ENCODE data around the gene LCP1. TPM values are rescaled to one million over a fixed set of nuclear protein-coding genes. Genes with fewer than 3 reads are reported as not detected.

LCP1 gene
- total RNA-seq, 2 experiments from 2014 or later = 266 to 276 TPM

DNA sequence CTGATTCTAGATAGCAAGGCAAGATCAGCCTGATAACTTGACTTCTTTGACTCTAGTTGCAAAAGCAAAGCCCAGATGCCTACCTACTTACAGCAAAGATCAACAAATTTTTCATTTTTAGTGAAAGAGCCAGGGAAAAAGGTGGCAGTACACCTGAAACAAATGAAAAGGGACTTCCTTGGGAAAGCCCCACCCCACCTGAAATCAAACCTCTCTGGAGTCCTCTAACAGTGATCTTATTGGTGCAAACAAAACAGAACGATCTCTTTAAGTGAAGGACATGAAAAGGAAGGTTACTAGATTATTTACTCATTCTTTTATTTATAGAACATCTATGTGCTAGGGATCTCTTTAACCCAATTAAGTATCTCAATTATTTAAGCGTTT, 507 bp upstream of the LCP1 start:
- Histone ChIP-seq H3K27me3 (ENCODE audit: control insufficient read depth in 1 of 2, insufficient read depth in 2 of 2, low read length in 2 of 2) (no peaks in the 10 kb centered on the region), H3K9me3 (ENCODE audit: control insufficient read depth in 1 of 2, insufficient read depth in 1 of 2, low read length in 2 of 2) (no peaks in the 10 kb centered on the region), H3K4me3 (ENCODE audit: low read length) (peak overlapping the region; percentile 84), H3K27ac (ENCODE audit: low read depth in 1 of 2, low read length in 2 of 2) (peak overlapping the region; percentile 84 to 91), H3K4me1 (ENCODE audit: insufficient read depth, low read length) (peaks cover 38% of the 10 kb centered on the region), H3K36me3 (ENCODE audit: insufficient read depth, low read length) (peaks cover 5% of the 10 kb centered on the region)
- Mint-ChIP-seq H3K36me3 (ENCODE audit: low read depth) (peaks cover 31% of the 10 kb centered on the region), H3K4me1 (ENCODE audit: low read depth) (peaks cover 61% of the 10 kb centered on the region), H3K27me3 (no peaks in the 10 kb centered on the region), H3K4me3 (peak overlapping the region; percentile 96), H3K9me3 (no peaks in the 10 kb centered on the region), H3K27ac (peak overlapping the region; percentile 98)
- DNase-seq = peak in 1 of 14 experiments; percentile 63
- ChIA-PET CTCF (interaction anchor here (1.3 to 6.0 kb wide), 3 partner anchors 14 to 22 kb away, joined by 3 to 46 read pairs (median 4); no protein-coding TSS in a partner anchor), POLR2A (interaction anchor here (0.7 to 15.5 kb wide), 12 partner anchors 12 to 841 kb away, joined by 3 to 217 read pairs (median 6); partner anchors contain the start of genes LRRC63, TPT1 and ZC3H13)
- TF ChIP-seq, protein P1, sequence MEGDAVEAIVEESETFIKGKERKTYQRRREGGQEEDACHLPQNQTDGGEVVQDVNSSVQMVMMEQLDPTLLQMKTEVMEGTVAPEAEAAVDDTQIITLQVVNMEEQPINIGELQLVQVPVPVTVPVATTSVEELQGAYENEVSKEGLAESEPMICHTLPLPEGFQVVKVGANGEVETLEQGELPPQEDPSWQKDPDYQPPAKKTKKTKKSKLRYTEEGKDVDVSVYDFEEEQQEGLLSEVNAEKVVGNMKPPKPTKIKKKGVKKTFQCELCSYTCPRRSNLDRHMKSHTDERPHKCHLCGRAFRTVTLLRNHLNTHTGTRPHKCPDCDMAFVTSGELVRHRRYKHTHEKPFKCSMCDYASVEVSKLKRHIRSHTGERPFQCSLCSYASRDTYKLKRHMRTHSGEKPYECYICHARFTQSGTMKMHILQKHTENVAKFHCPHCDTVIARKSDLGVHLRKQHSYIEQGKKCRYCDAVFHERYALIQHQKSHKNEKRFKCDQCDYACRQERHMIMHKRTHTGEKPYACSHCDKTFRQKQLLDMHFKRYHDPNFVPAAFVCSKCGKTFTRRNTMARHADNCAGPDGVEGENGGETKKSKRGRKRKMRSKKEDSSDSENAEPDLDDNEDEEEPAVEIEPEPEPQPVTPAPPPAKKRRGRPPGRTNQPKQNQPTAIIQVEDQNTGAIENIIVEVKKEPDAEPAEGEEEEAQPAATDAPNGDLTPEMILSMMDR (IDR thresholded peaks at IDR 0.05) = no peak
- ATAC-seq (ENCODE audit: poor library complexity) = no peak
- intact Hi-C loops (cut with DNase I, micrococcal nuclease) = loop anchor here (1.0 to 10.0 kb wide), 8 partner anchors 10 to 848 kb away; partner anchors contain the start of genes LRRC63 (in 1 of the 2) and ZC3H13 (in 1 of the 2)

DNA sequence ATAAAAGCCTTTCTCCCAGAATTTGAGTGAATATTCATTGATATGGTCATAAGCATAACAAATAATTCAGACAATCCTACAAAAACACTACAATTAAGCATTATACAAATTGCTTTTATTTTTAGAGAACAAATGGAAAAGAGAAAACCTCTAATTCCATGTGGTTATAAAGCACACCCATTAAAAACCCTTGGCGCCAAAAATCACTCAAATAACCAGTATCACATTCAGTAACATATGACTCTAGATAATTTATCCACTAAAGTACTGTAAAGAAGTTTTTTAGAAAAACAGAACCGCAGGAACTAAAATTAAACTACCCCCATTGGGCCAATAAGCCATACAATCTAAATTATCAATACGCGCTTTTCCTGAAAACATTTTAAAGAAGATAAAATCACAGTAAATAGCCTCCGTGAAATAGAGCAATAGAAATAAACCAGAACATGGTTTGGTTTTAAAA, 569 bp downstream of the LCP1 start:
- Mint-ChIP-seq H3K36me3 (ENCODE audit: low read depth) (peaks cover 41% of the 10 kb centered on the region), H3K27ac (peak overlapping the region; percentile 98), H3K27me3 (no peaks in the 10 kb centered on the region), H3K4me3 (peak overlapping the region; percentile 96), H3K4me1 (ENCODE audit: low read depth) (peaks cover 70% of the 10 kb centered on the region), H3K9me3 (no peaks in the 10 kb centered on the region)
- ChIA-PET POLR2A (interaction anchor here (0.9 to 15.5 kb wide), 9 partner anchors 11 to 840 kb away, joined by 4 to 217 read pairs (median 9); partner anchors contain the start of genes LRRC63, TPT1 and ZC3H13), CTCF (interaction anchor here (0.6 to 6.0 kb wide), 4 partner anchors 10 to 129 kb away, joined by 3 to 46 read pairs (median 3); partner anchors contain the start of gene ZC3H13)
- TF ChIP-seq, protein P1 (IDR thresholded peaks at IDR 0.05) = no peak
- DNase-seq (no peak), ATAC-seq (ENCODE audit: poor library complexity) (no peak)
- H3K9me3 ChIP-seq (ENCODE audit: control insufficient read depth in 1 of 2, insufficient read depth in 1 of 2, low read length in 2 of 2) = no peaks in the 10 kb centered on the region
- H3K27me3 ChIP-seq (ENCODE audit: control insufficient read depth in 1 of 2, insufficient read depth in 2 of 2, low read length in 2 of 2) = no peaks in the 10 kb centered on the region
- peak overlapping the region; percentile 84 to 91 for H3K27ac ChIP-seq (ENCODE audit: low read depth in 1 of 2, low read length in 2 of 2)
- H3K4me3 ChIP-seq (ENCODE audit: low read length) = peak overlapping the region; percentile 84
- peaks cover 42% of the 10 kb centered on the region for H3K4me1 ChIP-seq (ENCODE audit: insufficient read depth, low read length)
- intact Hi-C loops (cut with DNase I, micrococcal nuclease) = loop anchor here (5.0 to 10.0 kb wide), 3 partner anchors 113 to 847 kb away; partner anchors contain the start of gene ZC3H13 (in 1 of the 2)
- H3K36me3 ChIP-seq (ENCODE audit: insufficient read depth, low read length) = peaks cover 5% of the 10 kb centered on the region

DNA sequence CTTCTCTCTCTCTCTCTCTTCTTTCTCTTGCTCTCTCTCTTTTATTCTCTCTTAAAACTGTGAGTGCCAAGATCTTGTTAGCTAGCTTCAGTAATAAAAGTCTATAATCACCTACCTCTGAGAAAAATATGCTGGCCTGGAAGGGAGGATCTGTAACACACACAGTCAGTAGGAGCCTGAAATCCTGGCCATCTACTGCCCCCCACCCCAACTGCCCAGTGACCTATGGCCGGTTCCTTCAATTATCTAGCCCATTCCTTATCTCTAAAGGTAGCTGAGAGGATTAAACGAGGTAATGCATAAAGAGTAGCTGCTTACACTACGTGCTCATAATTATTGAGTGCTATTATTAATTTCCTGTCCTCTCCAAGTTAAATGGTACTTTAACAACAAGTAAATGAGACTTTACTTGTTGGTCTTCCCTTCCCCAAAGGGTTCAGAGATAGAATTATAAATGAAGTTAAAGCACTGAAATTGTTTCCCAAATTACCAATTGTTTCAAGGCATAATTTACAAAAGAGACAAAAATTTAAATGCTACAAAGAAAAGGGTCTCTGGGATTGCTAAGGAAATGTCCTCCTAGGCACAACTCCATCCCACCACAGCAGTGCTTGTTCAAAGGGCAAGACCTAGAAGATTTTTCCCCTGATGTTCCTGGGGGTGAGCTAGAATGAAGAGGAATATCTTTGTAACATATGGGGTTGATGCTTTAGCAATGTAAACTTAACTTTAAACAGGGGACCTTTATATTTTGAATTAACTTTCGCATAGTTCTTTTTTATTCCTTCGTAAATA, 1.8 kb downstream of the LCP1 start:
- Histone ChIP-seq H3K4me1 (ENCODE audit: insufficient read depth, low read length) (peaks cover 45% of the 10 kb centered on the region), H3K9me3 (ENCODE audit: control insufficient read depth in 1 of 2, insufficient read depth in 1 of 2, low read length in 2 of 2) (no peaks in the 10 kb centered on the region), H3K4me3 (ENCODE audit: low read length) (peak overlapping the region; percentile 84), H3K27ac (ENCODE audit: low read depth in 1 of 2, low read length in 2 of 2) (peak overlapping the region; percentile 75 to 91), H3K27me3 (ENCODE audit: control insufficient read depth in 1 of 2, insufficient read depth in 2 of 2, low read length in 2 of 2) (no peaks in the 10 kb centered on the region), H3K36me3 (ENCODE audit: insufficient read depth, low read length) (peaks cover 10% of the 10 kb centered on the region)
- Mint-ChIP-seq H3K4me3 (peak overlapping the region; percentile 96), H3K4me1 (ENCODE audit: low read depth) (peaks cover 78% of the 10 kb centered on the region), H3K36me3 (ENCODE audit: low read depth) (peaks cover 50% of the 10 kb centered on the region), H3K27me3 (no peaks in the 10 kb centered on the region), H3K27ac (peak overlapping the region; percentile 98), H3K9me3 (no peaks in the 10 kb centered on the region)
- DNase-seq (no peak), ATAC-seq (ENCODE audit: poor library complexity) (no peak)
- ChIA-PET POLR2A (interaction anchor here (0.6 to 15.5 kb wide), 5 partner anchors 10 to 688 kb away, joined by 3 to 217 read pairs (median 3); no protein-coding TSS in a partner anchor), CTCF (interaction anchor here (1.3 to 6.0 kb wide), 4 partner anchors 10 to 28 kb away, joined by 3 to 46 read pairs (median 6); no protein-coding TSS in a partner anchor)
- intact Hi-C loops (cut with DNase I, micrococcal nuclease) = loop anchor here (5.0 to 10.0 kb wide), 3 partner anchors 115 to 845 kb away; partner anchors contain the start of gene ZC3H13 (in 1 of the 2)
- TF ChIP-seq, protein P1 (IDR thresholded peaks at IDR 0.05) = no peak

All from CD4-positive, alpha-beta T cell (primary cell).